AG04450 (cell line): ENCODE data around the gene MS4A4A. TPM values are rescaled to one million over a fixed set of nuclear protein-coding genes. Genes with fewer than 3 reads are reported as not detected.

Experiments used
- CTCF ChIA-PET: fragments of 300-600, 350-600 bp; formaldehyde crosslinking; extraction: SDS; loops from one replicate; lab custom pipeline; 2022; ENCODE audit warnings: antibody characterized with exemption, inconsistent platforms; lab: Charles Lee
- POLR2A ChIA-PET: fragments of 350-600 bp; formaldehyde crosslinking; extraction: SDS; loops from one replicate; lab custom pipeline; 2021; ENCODE audit warnings: antibody characterized with exemption, inconsistent platforms; lab: Yijun Ruan, JAX
- DNase-seq: peaks from one replicate; pipeline ENCODE4 v3.0.0-alpha.2; 2011; ENCODE audit warnings: low read depth, low spot score
- H3K27ac ChIP-seq: one replicate; pipeline ENCODE4 v1.5.1; 2012; ENCODE audit warnings: low read depth, low read length, control low read depth
- H3K27me3 ChIP-seq: one replicate; pipeline ENCODE4 v1.6.0; 2012; ENCODE audit warnings: low read length; ENCODE audit not compliant: control insufficient read depth, insufficient read depth
- H3K4me3 ChIP-seq: 2 replicates; pipeline ENCODE4 v1.5.1; 2011; ENCODE audit warnings: mild to moderate bottlenecking, low read depth, low read length, control low read depth
- H3K9me3 ChIP-seq: 2 replicates; pipeline ENCODE4 v1.5.1; 2012; ENCODE audit warnings: low read length; ENCODE audit not compliant: control insufficient read depth, insufficient read depth
- polyA plus RNA-seq: library from polyadenylated mRNA; depleted of rRNA; stranded (reverse); fragments of >200 nt; gene quantifications from 2 replicates; pipeline ENCODE4 v1.2.3, GENCODE V29; 2011
- TF ChIP-seq, protein P1 (sequence below): IDR thresholded peaks from 2 replicates; pipeline ENCODE4 v1.5.1; 2011; ENCODE audit warnings: low read depth, low read length, control low read depth, inconsistent platforms

MS4A4A gene
- polyA plus RNA-seq, 1 experiment = not detected

DNA sequence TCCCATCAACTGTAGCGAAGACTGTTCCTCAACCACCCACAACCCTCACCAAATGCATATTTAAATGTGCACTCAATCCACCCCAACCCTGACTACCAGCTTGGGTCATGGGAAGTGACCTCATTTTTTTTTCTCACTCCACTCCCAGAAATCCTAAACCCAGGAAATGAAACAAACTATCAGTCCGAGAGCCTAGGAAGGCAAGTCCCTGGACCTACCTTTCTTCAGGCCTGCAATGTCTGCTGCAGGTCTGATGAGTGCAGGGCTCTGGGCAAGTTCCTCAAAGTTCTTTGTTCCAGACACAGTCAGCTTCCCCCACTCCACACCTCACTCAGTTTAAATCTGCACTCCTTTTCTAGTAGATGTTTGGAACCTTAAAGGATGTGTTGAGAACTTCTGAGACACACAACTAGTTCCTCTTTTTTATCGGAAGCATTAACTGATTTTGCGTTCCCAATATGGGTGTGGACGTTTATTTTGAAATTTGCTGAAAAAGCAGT is 37.7 kb upstream of the MS4A4A start, which contains the start of gene MS4A4E:
Gene MS4A4E, minus strand, starts transcription at position 398 of the 500 bp plus-strand sequence. CDS start 13,082 bp downstream, outside the sequence.
- Histone ChIP-seq H3K9me3 (peaks cover 9% of the 10 kb centered on the region), H3K4me3 (no peak within 1 kb of the TSS), H3K27ac (no peak within 1 kb of the TSS), H3K27me3 (no peaks in the 10 kb centered on the region)
- TF ChIP-seq, protein P1, sequence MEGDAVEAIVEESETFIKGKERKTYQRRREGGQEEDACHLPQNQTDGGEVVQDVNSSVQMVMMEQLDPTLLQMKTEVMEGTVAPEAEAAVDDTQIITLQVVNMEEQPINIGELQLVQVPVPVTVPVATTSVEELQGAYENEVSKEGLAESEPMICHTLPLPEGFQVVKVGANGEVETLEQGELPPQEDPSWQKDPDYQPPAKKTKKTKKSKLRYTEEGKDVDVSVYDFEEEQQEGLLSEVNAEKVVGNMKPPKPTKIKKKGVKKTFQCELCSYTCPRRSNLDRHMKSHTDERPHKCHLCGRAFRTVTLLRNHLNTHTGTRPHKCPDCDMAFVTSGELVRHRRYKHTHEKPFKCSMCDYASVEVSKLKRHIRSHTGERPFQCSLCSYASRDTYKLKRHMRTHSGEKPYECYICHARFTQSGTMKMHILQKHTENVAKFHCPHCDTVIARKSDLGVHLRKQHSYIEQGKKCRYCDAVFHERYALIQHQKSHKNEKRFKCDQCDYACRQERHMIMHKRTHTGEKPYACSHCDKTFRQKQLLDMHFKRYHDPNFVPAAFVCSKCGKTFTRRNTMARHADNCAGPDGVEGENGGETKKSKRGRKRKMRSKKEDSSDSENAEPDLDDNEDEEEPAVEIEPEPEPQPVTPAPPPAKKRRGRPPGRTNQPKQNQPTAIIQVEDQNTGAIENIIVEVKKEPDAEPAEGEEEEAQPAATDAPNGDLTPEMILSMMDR = no peak
- ChIA-PET POLR2A (no interaction called here), CTCF (no interaction called here)
- no peak for DNase-seq

- CTCF ChIA-PET = interaction anchor here (0.6 to 2.3 kb wide), 13 partner anchors 9 to 712 kb away, joined by 3 to 13 read pairs (median 3); no protein-coding TSS in a partner anchor
Measured at GRCh38 chr11:60251485-60252212, 28.8 kb upstream of the MS4A4A start.

GRCh38 chr11:60252213-60253108 is 28.0 kb upstream of the MS4A4A start:
- Histone ChIP-seq H3K4me3 (no peak overlapping the region), H3K27me3 (no peaks in the 10 kb centered on the region), H3K9me3 (peaks cover 13% of the 10 kb centered on the region), H3K27ac (no peak overlapping the region)
- POLR2A ChIA-PET = no interaction called here
- CTCF ChIA-PET = interaction anchor here (1.4 to 2.3 kb wide), 4 partner anchors 11 to 437 kb away, joined by 4 to 13 read pairs (median 7); no protein-coding TSS in a partner anchor
- no peak for DNase-seq
- TF ChIP-seq, protein P1 = no peak

More at GRCh38 chr11:60251485-60252212, 28.8 kb upstream of the MS4A4A start:
- POLR2A ChIA-PET = no interaction called here
- Histone ChIP-seq H3K27ac (no peak overlapping the region), H3K9me3 (peaks cover 13% of the 10 kb centered on the region), H3K4me3 (no peak overlapping the region), H3K27me3 (no peaks in the 10 kb centered on the region)
- TF ChIP-seq, protein P1 = peak; percentile 41
- no peak for DNase-seq

- CTCF ChIA-PET = no interaction called here
- H3K27me3 ChIP-seq = no peaks in the 10 kb centered on the region
- POLR2A ChIA-PET = no interaction called here
- no peak for DNase-seq
- TF ChIP-seq, protein P1 = no peak
- no peak overlapping the region for H3K4me3 ChIP-seq
- no peak overlapping the region for H3K27ac ChIP-seq
- peaks cover 10% of the 10 kb centered on the region for H3K9me3 ChIP-seq
Measured at GRCh38 chr11:60257956-60258722, 22.3 kb upstream of the MS4A4A start.
